Measurements from ENCODE around the gene EXOSC7. TPM values are rescaled to one million over a fixed set of nuclear protein-coding genes. Genes with fewer than 3 reads are reported as not detected.
A peak's percentile ranks its signal among the peaks of the same experiment; 100 is the strongest.

Gene EXOSC7
- total and polyA plus RNA-seq, 9 of the 15 experiments (the other 6 are each of a cell fraction or from before 2014, with no cell fraction given) = 88.5 to 237 (median 112) TPM

- TF ChIP-seq CTCF (IDR thresholded peaks at IDR 0.05 in 2 of 3, conservative IDR thresholded peaks at IDR 0.05 in 1 of 3; ENCODE audit: insufficient read depth in 2 of 3, low read depth in 1 of 3, low read length in 3 of 3) = peak; percentile 85 to 98 (median 90)
Measured at GRCh38 chr3:44992555-44993470, 16.8 kb downstream of the EXOSC7 start (continued).

GRCh38 chr3:44993471-44994205, 17.6 kb downstream of the EXOSC7 start:
- CTCF ChIA-PET (ENCODE audit: low intra/inter-chr PET ratio) = no interaction called here
- no peak for ATAC-seq
- peaks cover 14% of the 10 kb centered on the region for H3K9me1 ChIP-seq (ENCODE audit: control insufficient read depth, insufficient read depth, low read length)
- no peaks in the 10 kb centered on the region for H3K9me3 ChIP-seq (replicated peaks; ENCODE audit: control insufficient read depth, insufficient read depth, low read depth, low read length)
- H3K4me1 ChIP-seq (replicated peaks in 1 of 2; ENCODE audit: control insufficient read depth in 2 of 2, insufficient read depth in 2 of 2, low read length in 2 of 2) = no peaks in the 10 kb centered on the region; a peak in 1 of 5 replicates
- H3K27me3 ChIP-seq (ENCODE audit: control insufficient read depth in 2 of 2, insufficient read depth in 2 of 2, low read length in 2 of 2) = no peaks in the 10 kb centered on the region
- peaks cover 15% of the 10 kb centered on the region; the same call in 1 of the 2 replicates for H4K20me1 ChIP-seq (replicated peaks; ENCODE audit: control insufficient read depth, insufficient read depth, low read length)
- no peak for DNase-seq (ENCODE audit: extremely low read depth in 1 of 4, low spot score in 3 of 4)
- H3K36me3 ChIP-seq (ENCODE audit: control insufficient read depth, insufficient read depth, low read length) = peaks cover 98% of the 10 kb centered on the region
- H3K79me2 ChIP-seq (ENCODE audit: control insufficient read depth, insufficient read depth, low read length) = peaks cover 44% of the 10 kb centered on the region
- H3K27ac ChIP-seq (ENCODE audit: extremely low read depth, low read depth, low read length) = no peak overlapping the region
- FAIRE-seq = no peak
- BruUV-seq (replicated peaks) = no TSS peak
- H3K9ac ChIP-seq (ENCODE audit: insufficient read depth in 1 of 2, low read depth in 2 of 2, low read length in 2 of 2) = no peak overlapping the region
- in situ Hi-C loops (cut with MboI) (no loop called here), intact Hi-C loops (cut with micrococcal nuclease) (loop anchor here (10.0 kb wide), 1 partner anchor 669 kb away; no protein-coding TSS in a partner anchor)
- H3K4me2 ChIP-seq (ENCODE audit: insufficient read depth, low read length) = no peak overlapping the region
- H3K4me3 ChIP-seq = no peak overlapping the region
- no peak overlapping the region for H2AFZ ChIP-seq (ENCODE audit: low read depth, low read length)
- POLR2A ChIA-PET = interaction anchor here (0.6 to 2.6 kb wide), 5 partner anchors 10 to 783 kb away, joined by 3 to 6 read pairs (median 4); no protein-coding TSS in a partner anchor
- no peak for TF ChIP-seq DMBX1 (CRISPR knock-in tag; IDR thresholded peaks at IDR 0.05; ENCODE audit: borderline replicate concordance)
- TF ChIP-seq CTBP1 (IDR thresholded peaks at IDR 0.05; ENCODE audit: borderline replicate concordance) = no peak
- TF ChIP-seq SMAD2 (IDR thresholded peaks at IDR 0.05; ENCODE audit: low read depth, low read length) = no peak
- no peak for TF ChIP-seq THRB (CRISPR knock-in tag; conservative IDR thresholded peaks at IDR 0.05)
- no peak for TF ChIP-seq STAT6 (CRISPR knock-in tag; IDR thresholded peaks at IDR 0.05)
- no peak for TF ChIP-seq SOX6 (IDR thresholded peaks at IDR 0.05)
- no peak for TF ChIP-seq FOXA1 (IDR thresholded peaks at IDR 0.05; ENCODE audit: borderline replicate concordance)
- no peak for TF ChIP-seq U2AF1 (optimal IDR thresholded peaks at IDR 0.05; ENCODE audit: low read depth, low read length)

All from K562 (cell line).